GM08714 (cell line): ENCODE results near the gene FRMD3.
"Not testable (repeated sequence)": the region's sequence is repeated elsewhere in the genome, so short reads cannot be mapped to it uniquely, and the experiment has no call there.

Experiments used
- H3K4me3 ChIP-seq: fragments of 200-500 bp; sonication (Bioruptor generic); 2 replicates; pipeline ENCODE4 v1.5.1; 2014; ENCODE audit warnings: mild to moderate bottlenecking, low read length, inconsistent platforms
- ZNF274 ChIP-seq: IDR thresholded peaks from 2 replicates; pipeline ENCODE4 v1.6.1; 2012; ENCODE audit warnings: mild to moderate bottlenecking, low read depth, low read length

FRMD3 gene

GRCh38 chr9:83538890-83539238, 663 bp upstream of the FRMD3 start:
- TF ChIP-seq ZNF274: no peak
- H3K4me3 ChIP-seq: no peak overlapping the region

- TF ChIP-seq ZNF274: no peak
- no peak overlapping the region for H3K4me3 ChIP-seq
Observed at GRCh38 chr9:83537331-83538171, 650 bp downstream of the FRMD3 start.

DNA sequence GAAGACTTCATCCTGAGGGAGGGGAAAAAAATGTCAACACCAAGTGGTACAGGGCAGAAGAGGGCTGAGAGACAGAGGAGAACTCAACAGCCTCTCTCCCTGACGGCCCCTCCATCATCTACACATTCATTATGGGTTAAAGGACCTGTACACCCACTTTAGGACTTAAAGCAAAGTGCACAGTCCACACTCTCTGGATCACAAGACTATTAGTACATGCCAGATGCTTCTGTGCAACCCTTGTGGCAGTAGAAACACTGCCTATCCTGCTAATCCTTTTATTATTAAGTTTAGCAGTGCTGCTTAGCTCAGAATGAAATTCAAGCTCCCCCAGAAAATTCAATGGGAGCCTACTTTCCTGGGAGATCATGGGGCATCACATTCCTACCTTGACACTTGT, 1.9 kb downstream of the FRMD3 start:
- TF ChIP-seq ZNF274: no peak
- H3K4me3 ChIP-seq: no peak overlapping the region

GRCh38 chr9:83535736-83536135, 2.5 kb downstream of the FRMD3 start:
- H3K4me3 ChIP-seq: no peak overlapping the region
- TF ChIP-seq ZNF274: no peak

DNA sequence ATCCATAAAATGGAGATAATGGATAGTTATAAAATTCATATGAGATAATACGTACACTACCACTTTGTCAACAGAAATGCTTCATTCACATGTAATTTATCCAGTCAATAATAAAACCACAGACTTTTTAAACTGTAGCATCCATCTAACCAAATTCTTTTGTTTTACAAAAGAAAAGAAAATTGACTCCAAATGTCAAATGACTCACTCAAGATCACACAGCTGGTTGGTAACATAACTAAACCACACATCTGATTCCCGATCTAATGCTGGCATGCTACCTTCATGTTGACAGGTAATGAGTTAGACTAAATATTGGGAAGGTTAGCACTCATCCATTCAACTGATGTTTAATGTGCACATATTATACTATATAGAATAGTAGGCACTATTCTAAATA, 4.9 kb downstream of the FRMD3 start:
- TF ChIP-seq ZNF274: no peak
- H3K4me3 ChIP-seq: no peak overlapping the region

- H3K4me3 ChIP-seq: no peak overlapping the region
- TF ChIP-seq ZNF274: no peak
Observed at GRCh38 chr9:83526901-83527300, 11.3 kb downstream of the FRMD3 start.

GRCh38 chr9:83526211-83526610, 12.0 kb downstream of the FRMD3 start:
- TF ChIP-seq ZNF274: no peak
- H3K4me3 ChIP-seq: no peak overlapping the region

DNA sequence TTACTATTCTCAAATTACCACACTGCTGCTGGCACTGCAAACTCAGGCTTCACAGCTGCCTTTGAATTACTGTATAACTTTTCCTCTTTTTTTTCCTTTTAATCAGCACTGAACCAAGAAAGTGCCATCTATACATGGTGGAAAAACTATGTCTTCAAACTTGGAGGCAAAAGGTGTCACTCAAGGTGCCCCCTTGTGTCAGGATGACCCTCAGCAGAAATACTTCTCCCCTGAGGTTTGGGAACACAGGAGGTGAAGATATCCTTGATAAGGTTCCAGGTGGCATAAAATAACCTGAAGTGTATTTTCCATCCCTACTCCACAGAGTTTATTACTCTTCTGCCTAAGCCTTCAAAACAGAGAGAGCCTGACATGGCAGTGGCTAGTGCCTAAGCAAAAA, 14.5 kb downstream of the FRMD3 start:
- no peak overlapping the region for H3K4me3 ChIP-seq
- no peak for TF ChIP-seq ZNF274

DNA sequence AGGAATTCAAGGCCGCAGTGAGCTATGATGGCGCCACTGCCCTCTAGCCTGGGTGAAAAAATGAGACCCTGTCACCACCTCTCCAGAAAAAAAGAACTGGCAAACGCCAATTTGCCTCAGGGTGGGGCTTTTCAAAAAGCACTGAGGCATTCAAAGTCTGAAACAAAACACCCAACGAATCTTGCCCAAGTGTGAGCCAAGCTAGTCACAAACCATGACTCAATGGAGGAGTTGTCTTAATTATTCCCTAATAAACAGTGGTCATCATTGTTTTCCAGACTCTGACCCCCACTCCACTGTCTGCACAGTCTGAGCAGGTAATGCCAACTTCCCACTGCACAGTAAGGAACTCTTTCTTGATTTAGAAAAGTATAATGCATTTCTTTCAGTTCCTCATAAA, 16.8 kb downstream of the FRMD3 start:
- H3K4me3 ChIP-seq: no peak overlapping the region
- TF ChIP-seq ZNF274: no peak

- TF ChIP-seq ZNF274: no peak
- no peak overlapping the region for H3K4me3 ChIP-seq
Observed at GRCh38 chr9:83521011-83521410, 17.2 kb downstream of the FRMD3 start.

- H3K4me3 ChIP-seq: no peak overlapping the region
- no peak for TF ChIP-seq ZNF274
Observed at GRCh38 chr9:83520292-83520691, 17.9 kb downstream of the FRMD3 start.

- not testable (repeated sequence) for H3K4me3 ChIP-seq
Observed at GRCh38 chr9:83517980-83518379, 20.2 kb downstream of the FRMD3 start.

GRCh38 chr9:83514767-83515166, 23.4 kb downstream of the FRMD3 start:
- no peak for TF ChIP-seq ZNF274
- H3K4me3 ChIP-seq: no peak overlapping the region

DNA sequence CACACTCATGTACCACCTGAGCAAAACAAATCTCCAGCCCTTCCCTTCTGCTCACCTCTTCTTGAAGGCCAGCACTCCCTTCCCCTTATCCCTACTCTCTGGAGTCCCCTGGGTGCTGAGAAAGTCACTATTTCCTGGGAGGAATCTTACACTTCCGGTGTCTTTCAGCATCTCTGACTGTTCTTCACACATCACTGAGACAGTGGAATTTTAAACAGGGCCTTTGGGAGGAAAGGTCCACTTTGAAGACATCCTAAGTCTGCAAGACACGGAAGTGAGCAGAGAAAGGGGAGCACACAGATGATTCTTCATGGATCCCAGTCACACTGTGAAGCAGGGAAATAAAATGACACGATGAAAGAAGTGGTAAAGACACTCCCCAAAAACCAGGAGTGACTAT, 25.6 kb downstream of the FRMD3 start:
- H3K4me3 ChIP-seq: no peak overlapping the region
- TF ChIP-seq ZNF274: no peak

GRCh38 chr9:83511051-83511450, 27.1 kb downstream of the FRMD3 start:
- TF ChIP-seq ZNF274: no peak
- H3K4me3 ChIP-seq: no peak overlapping the region

GRCh38 chr9:83509402-83509801, 28.8 kb downstream of the FRMD3 start:
- no peak for TF ChIP-seq ZNF274
- no peak overlapping the region for H3K4me3 ChIP-seq
